ENCODE results near the gene SYT1. TPM values are rescaled to one million over a fixed set of nuclear protein-coding genes. Genes with fewer than 3 reads are reported as not detected.

The SYT1 gene
- total and polyA plus RNA-seq, 11 donors, result 0.08 to 0.86 (median 0.16) TPM; not detected in 6

- peaks cover 0 to 16% (median 8%) of the 10 kb centered on the region in 12 donors for H3K9me3 ChIP-seq
- WGBS, 4 donors, result 57 to 76% (median 73%) methylated on average over 1 of the region's 1 CpG
- H3K36me3 ChIP-seq, result no peaks in the 10 kb centered on the region
- no peak overlapping the region for H3K4me3 ChIP-seq
- no peak for TF ChIP-seq POLR2A (IDR thresholded peaks at IDR 0.05)
- TF ChIP-seq, protein P1, sequence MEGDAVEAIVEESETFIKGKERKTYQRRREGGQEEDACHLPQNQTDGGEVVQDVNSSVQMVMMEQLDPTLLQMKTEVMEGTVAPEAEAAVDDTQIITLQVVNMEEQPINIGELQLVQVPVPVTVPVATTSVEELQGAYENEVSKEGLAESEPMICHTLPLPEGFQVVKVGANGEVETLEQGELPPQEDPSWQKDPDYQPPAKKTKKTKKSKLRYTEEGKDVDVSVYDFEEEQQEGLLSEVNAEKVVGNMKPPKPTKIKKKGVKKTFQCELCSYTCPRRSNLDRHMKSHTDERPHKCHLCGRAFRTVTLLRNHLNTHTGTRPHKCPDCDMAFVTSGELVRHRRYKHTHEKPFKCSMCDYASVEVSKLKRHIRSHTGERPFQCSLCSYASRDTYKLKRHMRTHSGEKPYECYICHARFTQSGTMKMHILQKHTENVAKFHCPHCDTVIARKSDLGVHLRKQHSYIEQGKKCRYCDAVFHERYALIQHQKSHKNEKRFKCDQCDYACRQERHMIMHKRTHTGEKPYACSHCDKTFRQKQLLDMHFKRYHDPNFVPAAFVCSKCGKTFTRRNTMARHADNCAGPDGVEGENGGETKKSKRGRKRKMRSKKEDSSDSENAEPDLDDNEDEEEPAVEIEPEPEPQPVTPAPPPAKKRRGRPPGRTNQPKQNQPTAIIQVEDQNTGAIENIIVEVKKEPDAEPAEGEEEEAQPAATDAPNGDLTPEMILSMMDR (IDR thresholded peaks at IDR 0.05), result no peak
- ATAC-seq (no peak), DNase-seq (no peak)
- intact Hi-C loops (cut with DNase I), result no loop called here
- no peaks in the 10 kb centered on the region for H3K4me1 ChIP-seq
- no peak overlapping the region for H3K27ac ChIP-seq
- no peaks in the 10 kb centered on the region for H3K27me3 ChIP-seq
Measured at GRCh38 chr12:79227091-79227490, 362.5 kb downstream of the SYT1 start.

DNA sequence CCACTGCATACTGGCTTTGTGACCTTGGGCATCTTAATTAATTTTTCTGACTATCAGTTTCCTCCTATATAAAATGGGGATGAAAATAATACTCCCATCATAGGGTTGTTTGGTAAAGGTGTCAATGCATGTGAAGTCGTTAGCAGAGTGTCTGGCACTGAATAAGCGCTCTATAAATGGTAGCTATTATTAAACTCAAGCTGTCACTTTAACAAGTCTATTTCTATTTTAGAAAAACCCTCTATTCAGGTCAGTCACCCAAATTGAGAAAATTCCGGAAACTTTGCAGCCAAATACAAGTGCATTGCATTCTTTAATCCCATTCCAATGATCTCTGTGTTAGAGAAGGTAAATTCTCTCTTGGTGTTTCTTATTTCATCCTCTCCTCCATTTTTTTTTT lies 363.1 kb downstream of the SYT1 start:
- no peak overlapping the region for H3K4me3 ChIP-seq
- no peak for TF ChIP-seq POLR2A (IDR thresholded peaks at IDR 0.05)
- TF ChIP-seq, protein P1 (IDR thresholded peaks at IDR 0.05), result no peak
- peaks cover 0 to 10% (median 5%) of the 10 kb centered on the region in 12 donors for H3K9me3 ChIP-seq
- WGBS, 4 donors, result 86 to 91% (median 89%) methylated on average over 3 of the region's 3 CpGs
- no peaks in the 10 kb centered on the region for H3K27me3 ChIP-seq
- ATAC-seq (no peak), DNase-seq (no peak)
- no peak overlapping the region for H3K27ac ChIP-seq
- no peaks in the 10 kb centered on the region for H3K36me3 ChIP-seq
- no peaks in the 10 kb centered on the region for H3K4me1 ChIP-seq
- intact Hi-C loops (cut with DNase I), result no loop called here

GRCh38 chr12:79233341-79233781 lies 368.8 kb downstream of the SYT1 start:
- intact Hi-C loops (cut with DNase I), result loop anchor here in 1 of 10 donors (10.0 kb wide), 1 partner anchor 61 kb away; no protein-coding TSS in a partner anchor
- TF ChIP-seq POLR2A (IDR thresholded peaks at IDR 0.05), result no peak
- TF ChIP-seq, protein P1 (IDR thresholded peaks at IDR 0.05), result no peak
- H3K4me1 ChIP-seq, result no peaks in the 10 kb centered on the region
- H3K4me3 ChIP-seq, result no peak overlapping the region
- 63 to 73% (median 68%) methylated on average over 7 of the region's 7 CpGs for WGBS, 4 donors
- ATAC-seq (no peak), DNase-seq (no peak)
- H3K9me3 ChIP-seq, result no peaks in the 10 kb centered on the region
- no peaks in the 10 kb centered on the region for H3K27me3 ChIP-seq
- H3K27ac ChIP-seq, result no peak overlapping the region
- no peaks in the 10 kb centered on the region for H3K36me3 ChIP-seq

- no peak for TF ChIP-seq POLR2A (IDR thresholded peaks at IDR 0.05)
- TF ChIP-seq, protein P1 (IDR thresholded peaks at IDR 0.05), result no peak
- intact Hi-C loops (cut with DNase I), result loop anchor here in 1 of 10 donors (10.0 kb wide), 1 partner anchor 58 kb away; no protein-coding TSS in a partner anchor
- Histone ChIP-seq H3K4me3 (no peak overlapping the region), H3K9me3 (no peaks in the 10 kb centered on the region), H3K27me3 (no peaks in the 10 kb centered on the region), H3K4me1 (no peaks in the 10 kb centered on the region), H3K27ac (no peak overlapping the region), H3K36me3 (no peaks in the 10 kb centered on the region)
- ATAC-seq (no peak), DNase-seq (no peak)
- WGBS, 4 donors, result 89 to 91% (median 91%) methylated on average over 4 of the region's 4 CpGs
Measured at GRCh38 chr12:79236920-79237319, 372.3 kb downstream of the SYT1 start.
